Limb (tissue), 2 donors: ENCODE results near the gene SERPINE1.
"Not testable (repeated sequence)": the region's sequence is repeated elsewhere in the genome, so short reads cannot be mapped to it uniquely, and the experiment has no call there.

Source experiments
- DNase-seq, 2 donors: peaks; one replicate each; pipeline ENCODE4 v3.0.0-alpha.2; 2016; ENCODE audit errors: extremely low spot score in 2 of 2

The SERPINE1 gene

GRCh38 chr7:101100858-101101847 is 25.8 kb upstream of the SERPINE1 start:
- no peak for DNase-seq

GRCh38 chr7:101102026-101102425 is 24.9 kb upstream of the SERPINE1 start:
- no peak for DNase-seq

GRCh38 chr7:101103701-101104100 is 23.2 kb upstream of the SERPINE1 start:
- DNase-seq, result not testable (repeated sequence)

GRCh38 chr7:101104193-101104713 is 22.7 kb upstream of the SERPINE1 start:
- DNase-seq, result no peak

GRCh38 chr7:101104799-101105198 is 22.1 kb upstream of the SERPINE1 start:
- no peak for DNase-seq

GRCh38 chr7:101105248-101105647 is 21.7 kb upstream of the SERPINE1 start:
- DNase-seq, result not testable (repeated sequence)

GRCh38 chr7:101106386-101106785 is 20.5 kb upstream of the SERPINE1 start:
- no peak for DNase-seq

- DNase-seq, result no peak
These were observed 18.5 kb upstream of the SERPINE1 start for GRCh38 chr7:101108330-101108857.

GRCh38 chr7:101108961-101109360 is 17.9 kb upstream of the SERPINE1 start:
- DNase-seq, result no peak

- DNase-seq, result no peak
These were observed 17.5 kb upstream of the SERPINE1 start for GRCh38 chr7:101109368-101109767.

GRCh38 chr7:101111261-101111660 is 15.6 kb upstream of the SERPINE1 start:
- no peak for DNase-seq

- DNase-seq, result no peak
These were observed 14.7 kb upstream of the SERPINE1 start for GRCh38 chr7:101112233-101112632.

- not testable (repeated sequence) for DNase-seq
These were observed 13.8 kb upstream of the SERPINE1 start for GRCh38 chr7:101113140-101113539.

GRCh38 chr7:101113836-101114235 is 13.1 kb upstream of the SERPINE1 start:
- no peak for DNase-seq

- no peak for DNase-seq
These were observed 12.4 kb upstream of the SERPINE1 start for GRCh38 chr7:101114492-101114891.

GRCh38 chr7:101115215-101115614 is 11.7 kb upstream of the SERPINE1 start:
- no peak for DNase-seq

- no peak for DNase-seq
These were observed 10.0 kb upstream of the SERPINE1 start for GRCh38 chr7:101116898-101117297.

GRCh38 chr7:101118856-101119255 is 8.0 kb upstream of the SERPINE1 start:
- DNase-seq, result no peak

- no peak for DNase-seq
These were observed 7.0 kb upstream of the SERPINE1 start for GRCh38 chr7:101119876-101120275.

- no peak for DNase-seq
These were observed 6.6 kb upstream of the SERPINE1 start for GRCh38 chr7:101120315-101120714.

GRCh38 chr7:101121631-101121990 is 5.3 kb upstream of the SERPINE1 start:
- not testable (repeated sequence) for DNase-seq
